ENCODE results near the gene SOX11.

- TF ChIP-seq EZH2 (IDR thresholded peaks at IDR 0.05; ENCODE audit: borderline replicate concordance, low read length), result no peak
- TF ChIP-seq, protein P1, sequence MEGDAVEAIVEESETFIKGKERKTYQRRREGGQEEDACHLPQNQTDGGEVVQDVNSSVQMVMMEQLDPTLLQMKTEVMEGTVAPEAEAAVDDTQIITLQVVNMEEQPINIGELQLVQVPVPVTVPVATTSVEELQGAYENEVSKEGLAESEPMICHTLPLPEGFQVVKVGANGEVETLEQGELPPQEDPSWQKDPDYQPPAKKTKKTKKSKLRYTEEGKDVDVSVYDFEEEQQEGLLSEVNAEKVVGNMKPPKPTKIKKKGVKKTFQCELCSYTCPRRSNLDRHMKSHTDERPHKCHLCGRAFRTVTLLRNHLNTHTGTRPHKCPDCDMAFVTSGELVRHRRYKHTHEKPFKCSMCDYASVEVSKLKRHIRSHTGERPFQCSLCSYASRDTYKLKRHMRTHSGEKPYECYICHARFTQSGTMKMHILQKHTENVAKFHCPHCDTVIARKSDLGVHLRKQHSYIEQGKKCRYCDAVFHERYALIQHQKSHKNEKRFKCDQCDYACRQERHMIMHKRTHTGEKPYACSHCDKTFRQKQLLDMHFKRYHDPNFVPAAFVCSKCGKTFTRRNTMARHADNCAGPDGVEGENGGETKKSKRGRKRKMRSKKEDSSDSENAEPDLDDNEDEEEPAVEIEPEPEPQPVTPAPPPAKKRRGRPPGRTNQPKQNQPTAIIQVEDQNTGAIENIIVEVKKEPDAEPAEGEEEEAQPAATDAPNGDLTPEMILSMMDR (IDR thresholded peaks at IDR 0.05; ENCODE audit: low read length), result no peak
Observed at GRCh38 chr2:5735521-5735861, 43.3 kb downstream of the SOX11 start.
